Stomach (tissue), 4 donors: ENCODE results near the gene ATF7IP.

Experiments
- EP300 ChIP-seq: sonication (generic); formaldehyde crosslinking; IDR thresholded peaks from one replicate; pipeline ENCODE4 v1.6.1; 2017; ENCODE audit warnings: antibody characterized with exemption
- POLR2AphosphoS5 ChIP-seq, 3 donors: sonication (generic); formaldehyde crosslinking; IDR thresholded peaks; one replicate each; pipeline ENCODE4 v1.6.1; 2016; ENCODE audit warnings: antibody characterized with exemption in 3 of 3
- TF ChIP-seq, protein P1 (sequence below), 7 experiments: fragments of 450-650 bp in 4 of 7; fragments of 200-600 bp in 3 of 7; sonication (generic) in 3 of 7; IDR thresholded peaks; one replicate each; pipeline ENCODE4 v1.5.1; 2016 to 2019; ENCODE audit warnings: antibody characterized with exemption in 7 of 7, control low read depth in 2 of 7, mild to moderate bottlenecking in 1 of 7

- TF ChIP-seq, protein P1, sequence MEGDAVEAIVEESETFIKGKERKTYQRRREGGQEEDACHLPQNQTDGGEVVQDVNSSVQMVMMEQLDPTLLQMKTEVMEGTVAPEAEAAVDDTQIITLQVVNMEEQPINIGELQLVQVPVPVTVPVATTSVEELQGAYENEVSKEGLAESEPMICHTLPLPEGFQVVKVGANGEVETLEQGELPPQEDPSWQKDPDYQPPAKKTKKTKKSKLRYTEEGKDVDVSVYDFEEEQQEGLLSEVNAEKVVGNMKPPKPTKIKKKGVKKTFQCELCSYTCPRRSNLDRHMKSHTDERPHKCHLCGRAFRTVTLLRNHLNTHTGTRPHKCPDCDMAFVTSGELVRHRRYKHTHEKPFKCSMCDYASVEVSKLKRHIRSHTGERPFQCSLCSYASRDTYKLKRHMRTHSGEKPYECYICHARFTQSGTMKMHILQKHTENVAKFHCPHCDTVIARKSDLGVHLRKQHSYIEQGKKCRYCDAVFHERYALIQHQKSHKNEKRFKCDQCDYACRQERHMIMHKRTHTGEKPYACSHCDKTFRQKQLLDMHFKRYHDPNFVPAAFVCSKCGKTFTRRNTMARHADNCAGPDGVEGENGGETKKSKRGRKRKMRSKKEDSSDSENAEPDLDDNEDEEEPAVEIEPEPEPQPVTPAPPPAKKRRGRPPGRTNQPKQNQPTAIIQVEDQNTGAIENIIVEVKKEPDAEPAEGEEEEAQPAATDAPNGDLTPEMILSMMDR (IDR thresholded peaks at IDR 0.05) = peak in 1 of 7 experiments; percentile 15
- TF ChIP-seq EP300 (no peak), POLR2AphosphoS5 (IDR thresholded peaks at IDR 0.05) (peak; percentile 36 to 78 (median 62))
Measured at GRCh38 chr12:14394317-14395073, 29.0 kb downstream of the ATF7IP start.
